K562 (cell line): ENCODE data around the gene STK26.

Source experiments
- BMI1 ChIP-seq: fragments of 150-350 bp; IDR thresholded peaks from 2 replicates; pipeline ENCODE4 v1.6.1; 2014; ENCODE audit warnings: low read length
- CEBPB ChIP-seq: fragments of 450-650 bp; IDR thresholded peaks from 2 replicates; pipeline ENCODE4 v1.6.1; 2016; ENCODE audit warnings: missing genetic modification characterization, missing compliant biosample characterization
- GABPA ChIP-seq: fragments of 200-800 bp; sonication (Bioruptor generic); conservative IDR thresholded peaks from 2 replicates; pipeline ENCODE4 v1.6.1; 2016; ENCODE audit warnings: low read depth, missing genetic modification characterization, missing compliant biosample characterization
- GTF2E2 ChIP-seq: fragments of 200-800 bp; sonication (Bioruptor generic); IDR thresholded peaks from 2 replicates; pipeline ENCODE4 v1.6.1; 2016; ENCODE audit warnings: missing genetic modification characterization, missing compliant biosample characterization
- KDM5B ChIP-seq: fragments of 200-600 bp; sonication (generic); IDR thresholded peaks from 2 replicates; pipeline ENCODE4 v1.6.1; 2012; ENCODE audit warnings: low read depth, mild to moderate bottlenecking, moderate library complexity, low read length, control low read depth, inconsistent platforms; ENCODE audit not compliant: insufficient replicate concordance
- KLF10 ChIP-seq: fragments of 250-450 bp; sonication (Bioruptor Pico); IDR thresholded peaks from 2 replicates; pipeline ENCODE4 v1.6.1; 2021; ENCODE audit warnings: matching md5 sums
- NFATC3 ChIP-seq: fragments of 450-650 bp; IDR thresholded peaks from 2 replicates; pipeline ENCODE4 v1.6.1; 2017; ENCODE audit warnings: mild to moderate bottlenecking
- POLR2AphosphoS5 ChIP-seq: IDR thresholded peaks from 2 replicates; pipeline ENCODE4 v1.6.1; 2011; ENCODE audit warnings: mild to moderate bottlenecking, low read depth, low read length, moderate library complexity; ENCODE audit not compliant: control insufficient read depth, insufficient read depth
- SMARCA4 ChIP-seq: fragments of 450-650 bp; IDR thresholded peaks from 2 replicates; pipeline ENCODE4 v1.6.1; 2016
- ZNF41 ChIP-seq: fragments of 250-450 bp; sonication (Bioruptor Pico); conservative IDR thresholded peaks from 2 replicates; pipeline ENCODE4 v1.4.0; 2020; ENCODE audit warnings: mild to moderate bottlenecking
- TF ChIP-seq, protein P1 (sequence below): fragments of 450-650 bp; IDR thresholded peaks from 2 replicates; pipeline ENCODE4 v1.6.1; 2017; ENCODE audit warnings: mild to moderate bottlenecking, moderate library complexity
- TF ChIP-seq, protein P2 (sequence below), 2 experiments: fragments of 450-650 bp; formaldehyde crosslinking in 1 of 2; IDR thresholded peaks; 2 replicates each; pipeline versions ENCODE4 v1.4.0 to v1.6.1; 2014 to 2020; ENCODE audit warnings: mild to moderate bottlenecking in 2 of 2, borderline replicate concordance in 1 of 2, low read depth in 1 of 2

GRCh38 chrX:132058050-132058449, 34.9 kb downstream of the STK26 start:
- TF ChIP-seq ZNF41: no peak
- no peak for TF ChIP-seq NFATC3
- TF ChIP-seq, protein P1, sequence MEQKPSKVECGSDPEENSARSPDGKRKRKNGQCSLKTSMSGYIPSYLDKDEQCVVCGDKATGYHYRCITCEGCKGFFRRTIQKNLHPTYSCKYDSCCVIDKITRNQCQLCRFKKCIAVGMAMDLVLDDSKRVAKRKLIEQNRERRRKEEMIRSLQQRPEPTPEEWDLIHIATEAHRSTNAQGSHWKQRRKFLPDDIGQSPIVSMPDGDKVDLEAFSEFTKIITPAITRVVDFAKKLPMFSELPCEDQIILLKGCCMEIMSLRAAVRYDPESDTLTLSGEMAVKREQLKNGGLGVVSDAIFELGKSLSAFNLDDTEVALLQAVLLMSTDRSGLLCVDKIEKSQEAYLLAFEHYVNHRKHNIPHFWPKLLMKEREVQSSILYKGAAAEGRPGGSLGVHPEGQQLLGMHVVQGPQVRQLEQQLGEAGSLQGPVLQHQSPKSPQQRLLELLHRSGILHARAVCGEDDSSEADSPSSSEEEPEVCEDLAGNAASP: no peak
- no peak for TF ChIP-seq KDM5B
- no peak for TF ChIP-seq BMI1
- no peak for TF ChIP-seq GABPA (tag)
- TF ChIP-seq, protein P2, sequence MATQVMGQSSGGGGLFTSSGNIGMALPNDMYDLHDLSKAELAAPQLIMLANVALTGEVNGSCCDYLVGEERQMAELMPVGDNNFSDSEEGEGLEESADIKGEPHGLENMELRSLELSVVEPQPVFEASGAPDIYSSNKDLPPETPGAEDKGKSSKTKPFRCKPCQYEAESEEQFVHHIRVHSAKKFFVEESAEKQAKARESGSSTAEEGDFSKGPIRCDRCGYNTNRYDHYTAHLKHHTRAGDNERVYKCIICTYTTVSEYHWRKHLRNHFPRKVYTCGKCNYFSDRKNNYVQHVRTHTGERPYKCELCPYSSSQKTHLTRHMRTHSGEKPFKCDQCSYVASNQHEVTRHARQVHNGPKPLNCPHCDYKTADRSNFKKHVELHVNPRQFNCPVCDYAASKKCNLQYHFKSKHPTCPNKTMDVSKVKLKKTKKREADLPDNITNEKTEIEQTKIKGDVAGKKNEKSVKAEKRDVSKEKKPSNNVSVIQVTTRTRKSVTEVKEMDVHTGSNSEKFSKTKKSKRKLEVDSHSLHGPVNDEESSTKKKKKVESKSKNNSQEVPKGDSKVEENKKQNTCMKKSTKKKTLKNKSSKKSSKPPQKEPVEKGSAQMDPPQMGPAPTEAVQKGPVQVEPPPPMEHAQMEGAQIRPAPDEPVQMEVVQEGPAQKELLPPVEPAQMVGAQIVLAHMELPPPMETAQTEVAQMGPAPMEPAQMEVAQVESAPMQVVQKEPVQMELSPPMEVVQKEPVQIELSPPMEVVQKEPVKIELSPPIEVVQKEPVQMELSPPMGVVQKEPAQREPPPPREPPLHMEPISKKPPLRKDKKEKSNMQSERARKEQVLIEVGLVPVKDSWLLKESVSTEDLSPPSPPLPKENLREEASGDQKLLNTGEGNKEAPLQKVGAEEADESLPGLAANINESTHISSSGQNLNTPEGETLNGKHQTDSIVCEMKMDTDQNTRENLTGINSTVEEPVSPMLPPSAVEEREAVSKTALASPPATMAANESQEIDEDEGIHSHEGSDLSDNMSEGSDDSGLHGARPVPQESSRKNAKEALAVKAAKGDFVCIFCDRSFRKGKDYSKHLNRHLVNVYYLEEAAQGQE (IDR thresholded peaks at IDR 0.05; ENCODE audit: borderline replicate concordance): no peak
- TF ChIP-seq, protein P2 (CRISPR knock-in tag; IDR thresholded peaks at IDR 0.05; ENCODE audit: low read depth): no peak
- no peak for TF ChIP-seq KLF10 (CRISPR knock-in tag)
- TF ChIP-seq CEBPB (tag): no peak
- no peak for TF ChIP-seq SMARCA4
- TF ChIP-seq GTF2E2 (tag): no peak
- no peak for TF ChIP-seq POLR2AphosphoS5
